Measurements from ENCODE around the gene GPRC5D.

Gene GPRC5D

GRCh38 chr12:12929696-12930095 is 22.3 kb downstream of the GPRC5D start:
- no peaks in the 10 kb centered on the region for H3K9me3 ChIP-seq (ENCODE audit: insufficient read depth, low read depth, low read length)
- H3K27me3 ChIP-seq (ENCODE audit: insufficient read depth, low read length, poor library complexity, severe bottlenecking): no peaks in the 10 kb centered on the region
- no peak overlapping the region for H3K4me2 ChIP-seq (ENCODE audit: low read depth, low read length, poor library complexity, severe bottlenecking)
- H3K79me2 ChIP-seq (ENCODE audit: insufficient read depth, low read length): no peaks in the 10 kb centered on the region
- H3F3A ChIP-seq (ENCODE audit: low read depth): no peaks in the 10 kb centered on the region
- H4K20me1 ChIP-seq (ENCODE audit: insufficient read depth, low read length, poor library complexity, severe bottlenecking): no peaks in the 10 kb centered on the region
- no peaks in the 10 kb centered on the region for H3K4me1 ChIP-seq (ENCODE audit: insufficient read depth, low read length, poor library complexity, severe bottlenecking)
- H3K4me3 ChIP-seq (ENCODE audit: low read length, poor library complexity, severe bottlenecking): no peak overlapping the region
- H2AFZ ChIP-seq (ENCODE audit: low read length): no peak overlapping the region
- TF ChIP-seq EZH2phosphoT487 (IDR thresholded peaks at IDR 0.05; ENCODE audit: borderline replicate concordance) (no peak), CTCF (conservative IDR thresholded peaks at IDR 0.05; ENCODE audit: low read length) (no peak)
- H3K9me2 ChIP-seq (replicated peaks; ENCODE audit: low read depth, low read length): no peaks in the 10 kb centered on the region
- no peak overlapping the region for H3K9ac ChIP-seq (ENCODE audit: low read depth, low read length, poor library complexity, severe bottlenecking)
- H3K36me3 ChIP-seq (ENCODE audit: insufficient read depth, low read length): no peaks in the 10 kb centered on the region

GRCh38 chr12:12927211-12928079 is 24.5 kb downstream of the GPRC5D start:
- no peak overlapping the region for H2AFZ ChIP-seq (ENCODE audit: low read length)
- H3K9me2 ChIP-seq (replicated peaks; ENCODE audit: low read depth, low read length): no peaks in the 10 kb centered on the region
- no peaks in the 10 kb centered on the region for H3K4me1 ChIP-seq (ENCODE audit: insufficient read depth, low read length, poor library complexity, severe bottlenecking)
- no peaks in the 10 kb centered on the region for H3F3A ChIP-seq (ENCODE audit: low read depth)
- no peaks in the 10 kb centered on the region for H3K27me3 ChIP-seq (ENCODE audit: insufficient read depth, low read length, poor library complexity, severe bottlenecking)
- H3K9ac ChIP-seq (ENCODE audit: low read depth, low read length, poor library complexity, severe bottlenecking): no peak overlapping the region
- no peak overlapping the region for H3K4me2 ChIP-seq (ENCODE audit: low read depth, low read length, poor library complexity, severe bottlenecking)
- no peak overlapping the region for H3K4me3 ChIP-seq (ENCODE audit: low read length, poor library complexity, severe bottlenecking)
- H3K79me2 ChIP-seq (ENCODE audit: insufficient read depth, low read length): no peaks in the 10 kb centered on the region
- H3K36me3 ChIP-seq (ENCODE audit: insufficient read depth, low read length): no peaks in the 10 kb centered on the region
- TF ChIP-seq EZH2phosphoT487 (IDR thresholded peaks at IDR 0.05; ENCODE audit: borderline replicate concordance) (no peak), CTCF (conservative IDR thresholded peaks at IDR 0.05; ENCODE audit: low read length) (no peak)
- no peaks in the 10 kb centered on the region for H3K9me3 ChIP-seq (ENCODE audit: insufficient read depth, low read depth, low read length)
- no peaks in the 10 kb centered on the region for H4K20me1 ChIP-seq (ENCODE audit: insufficient read depth, low read length, poor library complexity, severe bottlenecking)

GRCh38 chr12:12926571-12927071 is 25.3 kb downstream of the GPRC5D start:
- Histone ChIP-seq H3K36me3 (ENCODE audit: insufficient read depth, low read length) (no peaks in the 10 kb centered on the region), H4K20me1 (ENCODE audit: insufficient read depth, low read length, poor library complexity, severe bottlenecking) (no peaks in the 10 kb centered on the region), H3K4me2 (ENCODE audit: low read depth, low read length, poor library complexity, severe bottlenecking) (no peak overlapping the region), H3K4me1 (ENCODE audit: insufficient read depth, low read length, poor library complexity, severe bottlenecking) (no peaks in the 10 kb centered on the region), H3F3A (ENCODE audit: low read depth) (no peaks in the 10 kb centered on the region), H3K9ac (ENCODE audit: low read depth, low read length, poor library complexity, severe bottlenecking) (no peak overlapping the region), H3K9me3 (ENCODE audit: insufficient read depth, low read depth, low read length) (no peaks in the 10 kb centered on the region), H2AFZ (ENCODE audit: low read length) (no peak overlapping the region), H3K79me2 (ENCODE audit: insufficient read depth, low read length) (no peaks in the 10 kb centered on the region), H3K4me3 (ENCODE audit: low read length, poor library complexity, severe bottlenecking) (no peak overlapping the region), H3K27me3 (ENCODE audit: insufficient read depth, low read length, poor library complexity, severe bottlenecking) (no peaks in the 10 kb centered on the region), H3K9me2 (replicated peaks; ENCODE audit: low read depth, low read length) (no peaks in the 10 kb centered on the region)
- TF ChIP-seq CTCF (conservative IDR thresholded peaks at IDR 0.05; ENCODE audit: low read length) (no peak), EZH2phosphoT487 (IDR thresholded peaks at IDR 0.05; ENCODE audit: borderline replicate concordance) (no peak)

Measured in Loucy (cell line).